ENCODE measurements around the gene AJAP1.

- TF ChIP-seq CTCF (IDR thresholded peaks at IDR 0.05) (no peak), POLR2A (IDR thresholded peaks at IDR 0.05) (no peak)
Observed at GRCh38 chr1:4613606-4614370, 40.6 kb upstream of the AJAP1 start.
